ENCODE results near the gene PDCD5. TPM values are rescaled to one million over a fixed set of nuclear protein-coding genes. Genes with fewer than 3 reads are reported as not detected.

Gene PDCD5
- total RNA-seq, 2 donors from 2014 or later: 47.5 to 53.7 TPM

DNA sequence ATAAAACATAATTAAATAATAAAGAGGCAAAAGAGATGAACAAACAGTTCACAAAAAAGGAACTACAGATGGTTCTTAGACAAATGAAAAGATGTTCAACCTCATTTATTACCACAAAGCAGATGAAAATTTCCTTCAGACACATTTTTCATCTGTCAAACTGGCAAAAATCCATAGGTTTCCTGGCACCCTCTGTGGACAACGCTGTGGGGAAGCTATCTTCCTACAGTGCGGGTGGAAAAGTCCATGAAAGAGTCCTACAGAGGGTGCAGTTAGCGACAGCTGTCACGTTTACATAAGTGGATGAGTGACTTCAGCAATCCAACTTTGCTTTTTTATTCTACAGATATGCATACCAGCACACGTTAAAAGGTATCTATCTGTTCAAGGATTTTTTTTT, 30.3 kb upstream of the PDCD5 start:
- 38 to 44% methylated on average over 5 of the region's 5 CpGs for whole genome bisulfite sequencing, 2 donors
- no peak overlapping the region for H3K4me3 ChIP-seq
- no peak for TF ChIP-seq POLR2A (IDR thresholded peaks at IDR 0.05)
- TF ChIP-seq, protein P1, sequence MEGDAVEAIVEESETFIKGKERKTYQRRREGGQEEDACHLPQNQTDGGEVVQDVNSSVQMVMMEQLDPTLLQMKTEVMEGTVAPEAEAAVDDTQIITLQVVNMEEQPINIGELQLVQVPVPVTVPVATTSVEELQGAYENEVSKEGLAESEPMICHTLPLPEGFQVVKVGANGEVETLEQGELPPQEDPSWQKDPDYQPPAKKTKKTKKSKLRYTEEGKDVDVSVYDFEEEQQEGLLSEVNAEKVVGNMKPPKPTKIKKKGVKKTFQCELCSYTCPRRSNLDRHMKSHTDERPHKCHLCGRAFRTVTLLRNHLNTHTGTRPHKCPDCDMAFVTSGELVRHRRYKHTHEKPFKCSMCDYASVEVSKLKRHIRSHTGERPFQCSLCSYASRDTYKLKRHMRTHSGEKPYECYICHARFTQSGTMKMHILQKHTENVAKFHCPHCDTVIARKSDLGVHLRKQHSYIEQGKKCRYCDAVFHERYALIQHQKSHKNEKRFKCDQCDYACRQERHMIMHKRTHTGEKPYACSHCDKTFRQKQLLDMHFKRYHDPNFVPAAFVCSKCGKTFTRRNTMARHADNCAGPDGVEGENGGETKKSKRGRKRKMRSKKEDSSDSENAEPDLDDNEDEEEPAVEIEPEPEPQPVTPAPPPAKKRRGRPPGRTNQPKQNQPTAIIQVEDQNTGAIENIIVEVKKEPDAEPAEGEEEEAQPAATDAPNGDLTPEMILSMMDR (IDR thresholded peaks at IDR 0.05): no peak

DNA sequence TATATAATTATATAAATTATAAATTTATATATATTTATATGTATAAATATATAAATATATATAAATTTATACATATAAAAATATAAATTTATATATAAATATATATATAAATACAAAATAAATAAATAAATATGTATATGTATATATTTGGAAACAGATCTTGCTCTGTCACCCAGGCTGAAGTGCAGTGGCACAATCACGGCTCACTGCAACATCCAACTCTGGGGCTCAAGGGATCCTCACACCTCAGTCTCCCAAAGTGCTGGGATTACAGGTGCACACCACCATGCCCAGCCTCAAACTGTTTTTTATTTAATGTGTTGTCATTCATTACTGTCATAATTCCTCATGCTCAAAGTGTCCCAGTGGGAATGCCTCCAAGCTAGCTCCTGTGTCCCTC, 25.2 kb upstream of the PDCD5 start:
- H3K27me3 ChIP-seq: no peaks in the 10 kb centered on the region
- H3K27ac ChIP-seq: no peak overlapping the region
- no peaks in the 10 kb centered on the region for H3K36me3 ChIP-seq (replicated peaks in 1 of 2; ENCODE audit: insufficient read depth in 1 of 2, low read depth in 2 of 2)
- TF ChIP-seq, protein P1 (IDR thresholded peaks at IDR 0.05): no peak
- TF ChIP-seq POLR2A (IDR thresholded peaks at IDR 0.05): no peak
- H3K4me1 ChIP-seq: no peaks in the 10 kb centered on the region
- WGBS, 2 donors: 45 to 91% methylated on average over 1 of the region's 1 CpG
- intact Hi-C loops (cut with DNase I): no loop called here
- DNase-seq (no peak), ATAC-seq (no peak)
- H3K9me3 ChIP-seq: no peaks in the 10 kb centered on the region
- H3K4me3 ChIP-seq: no peak overlapping the region

More for the DNA sequence above, 30.3 kb upstream of the PDCD5 start:
- ATAC-seq (no peak), DNase-seq (no peak)
- Histone ChIP-seq H3K36me3 (replicated peaks in 1 of 2; ENCODE audit: insufficient read depth in 1 of 2, low read depth in 2 of 2) (no peaks in the 10 kb centered on the region), H3K27me3 (no peaks in the 10 kb centered on the region), H3K9me3 (no peaks in the 10 kb centered on the region), H3K27ac (no peak overlapping the region), H3K4me1 (no peaks in the 10 kb centered on the region)
- intact Hi-C loops (cut with DNase I): no loop called here

DNA sequence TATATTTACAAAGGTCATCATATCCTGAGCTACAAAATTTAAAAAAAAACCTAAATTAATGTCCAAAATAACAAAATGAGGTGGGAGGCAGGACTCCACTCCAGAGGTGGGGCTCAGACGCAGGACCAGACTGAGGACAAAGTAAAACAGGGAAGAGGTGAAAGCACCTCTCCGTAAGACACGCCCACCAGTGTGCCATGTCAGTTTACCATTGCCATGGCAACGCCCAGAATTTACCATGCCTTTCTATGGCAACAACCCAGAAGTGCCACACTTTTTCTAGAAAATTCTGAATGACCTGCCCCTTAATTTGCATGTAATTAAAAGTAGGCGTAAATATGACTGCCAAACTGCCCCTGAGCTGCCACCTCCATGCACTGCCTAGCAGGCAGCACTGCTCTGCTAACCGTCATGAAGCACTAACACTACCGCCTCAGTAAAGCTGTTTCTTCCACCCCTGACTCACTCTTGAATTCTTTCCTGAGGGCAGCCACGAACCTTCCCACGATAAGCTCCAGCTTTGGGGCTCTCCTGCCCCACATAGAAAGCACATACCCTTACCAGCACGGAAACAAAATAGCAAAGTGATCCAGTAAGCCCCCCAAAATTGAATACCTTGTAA, 22.3 kb upstream of the PDCD5 start:
- intact Hi-C loops (cut with DNase I): no loop called here
- 51 to 54% methylated on average over 7 to 10 of the region's 10 CpGs for WGBS, 2 donors
- Histone ChIP-seq H3K27me3 (no peaks in the 10 kb centered on the region), H3K36me3 (replicated peaks in 1 of 2; ENCODE audit: insufficient read depth in 1 of 2, low read depth in 2 of 2) (no peaks in the 10 kb centered on the region), H3K4me1 (no peaks in the 10 kb centered on the region), H3K4me3 (no peak overlapping the region), H3K27ac (no peak overlapping the region), H3K9me3 (no peaks in the 10 kb centered on the region)
- TF ChIP-seq POLR2A (IDR thresholded peaks at IDR 0.05): no peak
- TF ChIP-seq, protein P1 (IDR thresholded peaks at IDR 0.05): no peak
- no peak for DNase-seq
- ATAC-seq: no peak

DNA sequence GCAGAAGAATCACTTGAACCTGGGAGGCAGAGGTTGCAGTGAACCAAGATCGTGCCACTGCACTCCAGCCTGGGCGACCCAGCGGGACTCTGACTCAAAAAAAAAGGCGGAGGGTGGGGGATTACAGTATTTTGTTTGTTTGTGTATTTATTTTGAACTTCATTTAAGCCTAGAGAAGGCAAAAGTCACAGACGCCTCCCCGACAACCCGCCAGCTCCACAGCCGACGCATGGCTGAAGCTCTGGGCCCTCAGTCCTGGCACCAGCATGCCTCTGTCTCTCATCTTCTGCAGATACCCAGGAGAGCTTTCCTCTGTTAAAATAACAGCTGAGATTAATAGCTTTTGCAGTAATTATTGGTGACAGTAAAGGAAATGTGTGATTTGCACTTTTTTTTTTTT, 17.2 kb upstream of the PDCD5 start:
- Histone ChIP-seq H3K9me3 (no peaks in the 10 kb centered on the region), H3K36me3 (replicated peaks in 1 of 2; ENCODE audit: insufficient read depth in 1 of 2, low read depth in 2 of 2) (no peaks in the 10 kb centered on the region), H3K27me3 (no peaks in the 10 kb centered on the region), H3K27ac (no peak overlapping the region), H3K4me3 (no peak overlapping the region), H3K4me1 (no peaks in the 10 kb centered on the region)
- intact Hi-C loops (cut with DNase I): loop anchor here (10.0 kb wide), 1 partner anchor 229 kb away; no protein-coding TSS in a partner anchor
- 84 to 87% methylated on average over 9 of the region's 9 CpGs for WGBS, 2 donors
- no peak for ATAC-seq
- no peak for DNase-seq
- no peak for TF ChIP-seq POLR2A (IDR thresholded peaks at IDR 0.05)
- TF ChIP-seq, protein P1 (IDR thresholded peaks at IDR 0.05): no peak

DNA sequence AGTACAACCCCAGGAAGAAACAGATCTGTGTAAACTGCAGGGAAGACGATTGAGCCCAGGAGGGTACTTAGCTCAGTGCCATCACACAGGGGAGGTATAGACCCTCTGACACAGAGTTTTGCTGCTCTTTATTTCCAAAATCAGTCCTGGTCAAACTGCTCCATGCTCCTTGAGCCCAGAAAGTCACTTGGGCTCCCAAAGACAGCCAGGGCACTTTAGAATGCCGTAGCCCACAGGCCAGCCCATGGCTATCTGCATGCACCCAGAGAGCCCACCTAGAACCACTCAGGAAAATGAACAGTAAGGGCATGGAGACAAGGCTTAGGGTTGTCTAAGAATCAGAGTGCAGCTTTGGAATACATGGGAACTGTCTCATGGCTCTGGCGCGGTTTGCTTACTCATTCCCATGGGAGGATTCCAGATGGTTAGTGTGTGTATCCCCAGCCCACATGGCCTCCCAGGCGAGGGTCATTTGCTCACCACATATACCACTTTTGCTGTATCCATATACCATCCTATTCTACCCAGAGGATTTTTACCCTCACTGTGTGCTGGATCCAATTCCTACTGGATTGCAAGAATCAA, 14.7 kb upstream of the PDCD5 start:
- H3K4me1 ChIP-seq: no peaks in the 10 kb centered on the region
- no peaks in the 10 kb centered on the region for H3K9me3 ChIP-seq
- H3K4me3 ChIP-seq: no peak overlapping the region
- WGBS, 2 donors: 65 to 75% methylated on average over 5 of the region's 5 CpGs
- no peak for ATAC-seq
- H3K36me3 ChIP-seq (replicated peaks in 1 of 2; ENCODE audit: insufficient read depth in 1 of 2, low read depth in 2 of 2): no peaks in the 10 kb centered on the region
- TF ChIP-seq, protein P1 (IDR thresholded peaks at IDR 0.05): no peak
- TF ChIP-seq POLR2A (IDR thresholded peaks at IDR 0.05): no peak
- intact Hi-C loops (cut with DNase I): loop anchor here (10.0 kb wide), 1 partner anchor 232 kb away; no protein-coding TSS in a partner anchor
- H3K27me3 ChIP-seq: no peaks in the 10 kb centered on the region
- no peak overlapping the region for H3K27ac ChIP-seq
- no peak for DNase-seq

All from body of pancreas (tissue), 4 donors.